Spleen (tissue), 7 donors: Measurements from ENCODE around the gene WDR73.

Experiments used
- CTCF ChIP-seq, 11 experiments: fragments of 200-600 bp in 7 of 11; fragments of 450-650 bp in 4 of 11; sonication (generic) in 4 of 11; IDR thresholded peaks in 8 of 11; conservative IDR thresholded peaks in 3 of 11; 1 replicate in 7 of 11; 2 replicates in 4 of 11; pipeline versions ENCODE4 v1.4.0 to v1.8.0; 2016 to 2021; ENCODE audit warnings: antibody characterized with exemption in 11 of 11, inconsistent platforms in 4 of 11, mild to moderate bottlenecking in 1 of 11
- POLR2A ChIP-seq, 3 donors: fragments of 450-650 bp; IDR thresholded peaks; one replicate each; pipeline ENCODE4 v1.5.1; 2017; ENCODE audit warnings: antibody characterized with exemption in 3 of 3, mild to moderate bottlenecking in 1 of 3
- POLR2AphosphoS5 ChIP-seq, 3 donors: sonication (generic); formaldehyde crosslinking; IDR thresholded peaks; one replicate each; pipeline ENCODE4 v1.5.1; 2017; ENCODE audit warnings: antibody characterized with exemption in 3 of 3
- donor health status: DM: no; HTN: no; CAD: no; lungs with moderate emphysema.
- donor health status: DM: no; HTN: no; CAD: no.
- donor health status: DM: no; HTN: no; CAD: no.

- TF ChIP-seq CTCF (IDR thresholded peaks at IDR 0.05 in 8 of 11, conservative IDR thresholded peaks at IDR 0.05 in 3 of 11) (no peak), POLR2AphosphoS5 (IDR thresholded peaks at IDR 0.05) (no peak), POLR2A (IDR thresholded peaks at IDR 0.05) (no peak)
These were observed 47.4 kb downstream of the WDR73 start for GRCh38 chr15:84606653-84607120.
